GM10248 (cell line): ENCODE results near the gene CHSY1.
A peak's percentile ranks its signal among the peaks of the same experiment; 100 is the strongest.
"Not testable (repeated sequence)": the region's sequence is repeated elsewhere in the genome, so short reads cannot be mapped to it uniquely, and the experiment has no call there.

Experiments
- CTCF ChIA-PET: fragments of 300-600 bp; sonication (Branson Sonifier 250); formaldehyde crosslinking; extraction: SDS; loops from one replicate; lab custom pipeline; 2021; ENCODE audit warnings: antibody characterized with exemption; lab: Yijun Ruan, JAX
- POLR2A ChIA-PET: fragments of 350-650 bp; sonication (Branson Sonifier 250); formaldehyde crosslinking; extraction: SDS; loops from one replicate; lab custom pipeline; 2020; ENCODE audit warnings: antibody characterized with exemption; lab: Yijun Ruan, JAX
- DNase-seq: peaks from one replicate; pipeline ENCODE4 v3.0.0; 2012; ENCODE audit errors: extremely low spot score
- TF ChIP-seq, protein P1 (sequence below): IDR thresholded peaks from 2 replicates; pipeline ENCODE4 v1.5.1; 2012; ENCODE audit warnings: mild to moderate bottlenecking, low read depth; ENCODE audit errors: extremely low read depth, missing control alignments, control extremely low read depth

CHSY1 gene

DNA sequence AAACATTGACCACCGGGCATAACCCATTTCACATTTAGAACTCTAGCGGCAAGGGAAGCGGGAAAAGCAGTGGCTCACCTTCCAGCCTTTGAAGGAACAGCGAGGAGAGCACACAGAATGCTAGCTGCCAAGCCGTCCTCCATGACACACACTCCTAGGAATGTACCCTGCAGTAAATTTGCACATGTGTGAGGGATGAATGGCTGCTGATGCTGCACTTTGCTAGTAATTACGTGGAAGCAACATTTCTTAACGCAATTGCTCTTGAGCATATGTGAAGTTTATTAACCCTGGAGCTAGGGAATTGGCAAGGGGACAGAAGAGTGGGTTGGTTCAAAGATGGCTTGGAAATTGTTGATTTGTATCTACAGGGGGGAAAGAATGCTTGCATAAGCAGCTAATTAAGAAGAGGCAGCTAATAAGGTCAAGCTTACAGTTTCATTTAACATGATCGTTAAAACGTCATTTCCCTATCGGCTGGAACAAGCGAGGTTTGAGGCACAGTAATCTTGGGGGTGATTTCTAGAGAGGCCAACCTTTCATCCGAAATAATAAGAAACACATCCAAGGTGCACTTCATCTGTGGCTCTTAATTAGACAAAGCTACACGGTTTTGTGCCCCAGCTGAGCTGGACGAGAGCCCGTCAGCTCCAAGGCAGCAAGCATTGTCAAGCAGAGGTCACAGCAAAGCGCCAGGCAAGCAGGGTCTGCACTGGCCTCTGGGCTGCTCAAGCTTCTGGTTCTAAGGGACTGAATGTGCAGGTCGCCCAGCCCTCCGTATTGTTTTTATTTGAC lies 123.4 kb downstream of the CHSY1 start:
- DNase-seq, result no peak
- ChIA-PET POLR2A (no interaction called here), CTCF (interaction anchor here (1.0 to 1.8 kb wide), 8 partner anchors 9 to 130 kb away, joined by 3 to 6 read pairs (median 3); no protein-coding TSS in a partner anchor)
- TF ChIP-seq, protein P1, sequence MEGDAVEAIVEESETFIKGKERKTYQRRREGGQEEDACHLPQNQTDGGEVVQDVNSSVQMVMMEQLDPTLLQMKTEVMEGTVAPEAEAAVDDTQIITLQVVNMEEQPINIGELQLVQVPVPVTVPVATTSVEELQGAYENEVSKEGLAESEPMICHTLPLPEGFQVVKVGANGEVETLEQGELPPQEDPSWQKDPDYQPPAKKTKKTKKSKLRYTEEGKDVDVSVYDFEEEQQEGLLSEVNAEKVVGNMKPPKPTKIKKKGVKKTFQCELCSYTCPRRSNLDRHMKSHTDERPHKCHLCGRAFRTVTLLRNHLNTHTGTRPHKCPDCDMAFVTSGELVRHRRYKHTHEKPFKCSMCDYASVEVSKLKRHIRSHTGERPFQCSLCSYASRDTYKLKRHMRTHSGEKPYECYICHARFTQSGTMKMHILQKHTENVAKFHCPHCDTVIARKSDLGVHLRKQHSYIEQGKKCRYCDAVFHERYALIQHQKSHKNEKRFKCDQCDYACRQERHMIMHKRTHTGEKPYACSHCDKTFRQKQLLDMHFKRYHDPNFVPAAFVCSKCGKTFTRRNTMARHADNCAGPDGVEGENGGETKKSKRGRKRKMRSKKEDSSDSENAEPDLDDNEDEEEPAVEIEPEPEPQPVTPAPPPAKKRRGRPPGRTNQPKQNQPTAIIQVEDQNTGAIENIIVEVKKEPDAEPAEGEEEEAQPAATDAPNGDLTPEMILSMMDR, result no peak

DNA sequence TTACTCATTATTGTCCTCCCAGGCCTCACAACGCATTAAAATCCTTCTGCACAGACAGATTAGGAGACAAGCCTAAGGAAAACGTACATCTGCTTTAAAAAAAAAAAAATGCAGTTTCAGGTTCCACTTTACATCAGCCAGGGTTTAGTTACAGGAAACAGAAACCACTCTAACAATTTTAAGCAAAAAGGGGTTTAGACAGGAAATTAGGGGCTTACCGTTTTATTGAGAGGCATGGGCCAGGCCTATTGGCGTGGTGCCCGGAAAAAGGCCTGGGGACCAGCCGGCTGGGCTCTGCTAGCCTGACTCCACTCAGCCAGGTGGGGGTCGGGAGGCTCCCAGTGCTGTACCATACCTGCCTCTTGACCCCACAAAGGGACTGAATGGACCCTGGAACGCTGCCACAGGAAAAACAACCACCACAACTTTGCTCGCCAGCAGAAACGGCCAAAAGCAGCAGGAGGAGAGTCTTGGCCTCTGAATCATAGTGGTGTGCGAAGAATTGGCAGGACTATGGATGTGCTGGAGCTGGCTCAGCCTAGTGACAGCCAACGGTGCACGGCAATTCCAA lies 124.3 kb downstream of the CHSY1 start:
- peak; percentile 61 for DNase-seq
- ChIA-PET CTCF (interaction anchor here (1.1 to 1.8 kb wide), 3 partner anchors 10 to 131 kb away, joined by 4 to 6 read pairs (median 4); no protein-coding TSS in a partner anchor), POLR2A (no interaction called here)
- TF ChIP-seq, protein P1, result no peak

DNA sequence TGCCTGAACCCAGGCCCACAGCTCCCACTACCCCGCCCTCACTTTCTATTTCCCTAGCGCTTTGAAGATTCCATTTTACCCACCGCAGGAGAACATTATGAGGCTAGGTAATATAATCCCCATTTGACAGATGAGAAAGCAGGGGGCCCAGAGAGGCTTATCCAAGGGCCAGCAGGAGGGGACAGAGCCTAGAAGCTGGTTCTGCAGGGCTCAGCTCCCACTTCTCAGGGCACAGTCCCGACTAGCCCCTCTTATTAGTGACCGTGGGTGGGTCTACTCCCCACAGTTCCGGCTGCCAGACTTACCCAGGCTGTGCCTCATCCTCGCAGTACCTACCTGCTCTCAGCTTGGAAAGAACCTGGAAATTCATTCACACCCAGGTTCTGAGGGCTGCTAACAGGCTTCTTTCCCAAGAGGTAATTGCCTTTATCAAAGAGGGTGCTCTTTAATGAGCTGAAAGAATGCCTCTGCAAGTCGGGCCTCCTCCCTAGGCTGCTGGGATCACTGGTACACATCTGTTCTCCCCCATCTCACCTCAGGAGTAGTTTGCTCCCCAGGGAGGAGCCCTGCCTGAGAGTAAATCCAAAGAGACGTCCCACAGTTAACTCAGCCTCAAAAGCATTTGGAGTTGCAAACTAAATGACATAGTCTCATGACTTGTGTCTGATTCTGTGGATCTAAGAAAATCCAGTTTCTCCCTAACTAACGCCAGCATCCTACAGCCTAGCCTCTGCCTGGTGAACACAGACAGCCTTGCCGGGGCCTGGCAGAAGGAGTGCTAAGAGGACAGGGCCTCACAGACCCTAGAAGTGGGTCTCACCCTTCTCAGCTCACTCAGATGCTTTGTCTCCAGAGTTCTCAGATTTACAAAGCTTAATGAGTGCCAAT lies 125.0 kb downstream of the CHSY1 start:
- ChIA-PET POLR2A (no interaction called here), CTCF (interaction anchor here (0.8 kb wide), 1 partner anchor 12 kb away, joined by 3 read pairs; no protein-coding TSS in a partner anchor)
- no peak for DNase-seq
- TF ChIP-seq, protein P1, result peak; percentile 15

DNA sequence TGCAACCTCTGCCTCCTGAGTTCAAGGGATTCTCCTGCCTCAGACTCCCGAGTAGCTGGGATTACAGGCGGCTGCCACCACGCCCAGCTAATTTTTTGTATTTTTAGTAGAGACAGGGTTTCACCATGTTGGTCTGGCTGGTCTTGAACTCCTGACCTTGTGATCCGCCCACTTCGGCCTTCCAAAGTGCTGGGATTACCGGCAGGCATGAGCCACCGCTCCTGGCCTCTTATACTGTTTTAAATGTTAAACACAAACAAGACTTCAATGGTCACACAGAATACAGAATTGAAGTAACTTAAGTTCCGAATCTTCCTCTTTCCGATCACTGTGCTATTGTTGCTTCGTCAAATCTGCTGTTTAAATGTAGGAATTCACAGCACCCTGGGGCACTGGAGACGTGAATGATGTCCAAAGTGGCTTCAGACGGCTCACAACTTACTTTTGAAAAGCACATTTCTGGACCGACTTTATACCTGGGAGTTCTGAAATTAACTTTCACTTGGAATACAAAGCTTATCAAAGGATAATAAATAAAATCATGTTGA lies 125.9 kb downstream of the CHSY1 start:
- POLR2A ChIA-PET, DNase-seq: not testable (repeated sequence)
- CTCF ChIA-PET, result interaction anchor here (0.8 kb wide), 1 partner anchor 13 kb away, joined by 3 read pairs; no protein-coding TSS in a partner anchor
